Activated CD4-positive, alpha-beta T cell treated with anti-CD3 and anti-CD28 coated beads for 48 hours (primary cell): ENCODE results near the gene LCE1C.
A peak's percentile ranks its signal among the peaks of the same experiment; 100 is the strongest.

ENCODE experiments used
- DNase-seq: peaks from one replicate; pipeline ENCODE4 v3.0.0-alpha.2; 2020

LCE1C gene, protein sequence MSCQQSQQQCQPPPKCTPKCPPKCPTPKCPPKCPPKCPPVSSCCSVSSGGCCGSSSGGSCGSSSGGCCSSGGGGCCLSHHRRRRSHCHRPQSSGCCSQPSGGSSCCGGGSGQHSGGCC

DNA sequence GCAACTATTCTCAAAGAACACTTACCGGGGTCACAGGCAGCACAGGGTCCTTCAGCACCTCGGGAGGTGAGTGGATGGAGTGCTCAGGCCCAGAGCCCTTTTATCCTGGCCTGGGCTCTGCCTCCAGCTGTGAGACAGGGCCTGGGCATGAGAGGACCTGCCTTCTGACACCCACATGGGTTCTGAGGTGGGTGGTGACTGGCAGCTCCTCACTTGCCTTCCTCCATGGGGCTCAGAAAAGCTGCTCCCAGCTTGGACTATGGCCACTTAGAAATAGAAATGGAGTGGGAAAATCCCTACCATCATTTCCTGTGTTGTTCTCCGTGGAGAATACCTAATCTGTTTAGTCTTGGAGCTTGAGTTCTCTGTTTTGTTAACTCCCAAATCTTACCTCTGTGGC is at the start of gene LCE1C:
Gene LCE1C, minus strand, starts transcription at position 76 of the 400 bp plus-strand sequence. CDS start 1,173 bp downstream, outside the sequence.
- no peak for DNase-seq

DNA sequence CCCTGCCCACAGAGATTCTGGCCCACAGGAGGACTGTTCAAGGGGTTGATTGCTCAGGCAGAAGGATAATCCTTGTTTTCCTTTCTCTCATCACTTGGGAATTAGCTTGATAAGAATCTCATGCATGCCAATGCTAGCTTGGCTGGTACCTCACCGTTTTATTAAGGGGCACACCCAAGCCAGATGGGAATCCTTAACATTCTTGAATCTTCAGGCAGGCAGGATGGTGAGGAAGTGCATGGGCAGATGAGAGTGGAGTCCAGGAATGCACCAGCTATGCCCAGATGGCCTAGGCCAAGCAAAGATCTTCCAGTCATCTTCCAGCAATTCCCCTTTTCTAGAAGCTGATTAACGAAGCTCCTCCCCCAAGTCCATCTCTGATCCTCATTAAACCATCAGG is 49.2 kb upstream of the LCE1C start:
- DNase-seq = no peak

GRCh38 chr1:152842556-152842955 is 36.1 kb upstream of the LCE1C start, which contains the start of gene LCE6A:
Gene LCE6A, plus strand, starts transcription at chr1:152842856. Its CDS starts 665 bp downstream, at chr1:152843521.
- DNase-seq = no peak

- DNase-seq = no peak
These were observed 30.4 kb upstream of the LCE1C start for GRCh38 chr1:152836870-152837269.

DNA sequence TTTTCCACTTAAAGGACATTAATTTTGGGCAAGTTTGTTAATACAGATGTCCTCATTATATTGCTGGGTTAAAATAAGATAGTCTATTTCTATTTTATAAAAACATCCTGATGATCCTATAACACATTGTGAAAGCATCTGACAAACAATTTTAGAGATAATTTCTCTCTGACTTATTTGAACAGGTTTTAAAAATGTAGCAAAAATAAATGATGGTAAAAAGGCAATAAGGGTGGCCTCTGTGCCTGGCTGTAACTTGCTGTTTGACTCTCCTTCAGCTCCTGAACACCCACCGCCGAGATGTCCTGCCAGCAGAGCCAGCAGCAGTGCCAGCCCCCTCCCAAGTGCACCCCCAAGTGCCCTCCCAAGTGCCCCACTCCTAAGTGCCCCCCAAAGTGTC is 20.7 kb upstream of the LCE1C start, which contains the start of gene LCE1A:
Gene LCE1A, plus strand, starts transcription at position 301 of the 400 bp plus-strand sequence. Its CDS starts 0 bp downstream, at position 301.
- DNase-seq = no peak

GRCh38 chr1:152824964-152825363 is 18.5 kb upstream of the LCE1C start:
- DNase-seq = no peak

GRCh38 chr1:152823294-152823693 is 16.8 kb upstream of the LCE1C start:
- no peak for DNase-seq

DNA sequence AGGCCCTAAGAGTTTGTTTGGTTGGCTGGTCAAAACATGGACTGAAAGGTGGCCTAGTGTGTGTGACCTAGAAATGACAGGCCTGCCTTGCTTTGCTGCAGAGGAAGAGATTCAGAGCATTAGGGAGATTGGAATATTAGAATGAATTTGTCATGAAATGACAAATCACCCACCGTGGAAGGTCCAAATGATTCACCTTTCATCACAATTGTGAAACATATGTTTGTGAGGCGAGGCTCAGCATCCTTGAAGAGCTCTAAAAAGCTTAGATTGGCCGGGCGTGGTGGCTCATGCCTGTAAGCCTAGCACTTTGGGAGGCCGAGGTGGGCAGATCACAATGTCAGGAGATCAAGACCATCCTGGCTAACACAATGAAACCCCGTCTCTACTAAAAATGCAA is 10.9 kb upstream of the LCE1C start:
- DNase-seq = no peak

DNA sequence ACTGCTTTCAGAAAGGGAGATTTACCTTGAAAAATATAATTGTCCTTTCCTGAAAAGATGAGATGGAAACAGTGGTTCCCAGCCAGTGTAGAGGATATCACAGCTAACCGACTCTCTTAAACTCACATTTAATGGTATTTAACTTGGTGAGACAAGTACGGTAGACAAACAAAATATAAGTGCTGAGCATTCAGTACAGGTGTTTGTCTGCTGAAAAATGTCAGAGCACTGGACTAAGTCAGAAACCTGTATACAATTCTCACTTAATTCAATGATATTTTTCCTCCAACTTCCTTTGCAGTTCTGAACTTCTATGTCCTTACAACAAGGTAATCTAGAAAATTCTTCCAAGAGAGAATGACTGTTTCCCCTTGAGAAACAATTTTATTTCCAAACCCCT is 5.2 kb upstream of the LCE1C start, which contains the start of gene LCE1B:
Gene LCE1B, plus strand, starts transcription at position 301 of the 400 bp plus-strand sequence. CDS start 476 bp downstream, outside the sequence.
- DNase-seq = no peak

- DNase-seq = no peak
These were observed 4.6 kb upstream of the LCE1C start for GRCh38 chr1:152811050-152811449.

GRCh38 chr1:152801333-152801732 is 5.1 kb downstream of the LCE1C start:
- DNase-seq = no peak

- no peak for DNase-seq
These were observed 10.0 kb downstream of the LCE1C start, which contains the start of gene LCE1D for GRCh38 chr1:152796421-152796820. Gene LCE1D, plus strand, starts transcription at chr1:152796721. Its CDS starts 1,074 bp downstream, at chr1:152797795.

- no peak for DNase-seq
These were observed 10.8 kb downstream of the LCE1C start for GRCh38 chr1:152795686-152796085.

- DNase-seq = no peak
These were observed 20.4 kb downstream of the LCE1C start, which contains the start of gene LCE1E for GRCh38 chr1:152786077-152786476. Gene LCE1E, plus strand, starts transcription at chr1:152786257. Its CDS starts 1,043 bp downstream, at chr1:152787300.

- DNase-seq = no peak
These were observed 23.4 kb downstream of the LCE1C start for GRCh38 chr1:152783095-152783494.

GRCh38 chr1:152777510-152778137 is 28.8 kb downstream of the LCE1C start:
- DNase-seq = peak; percentile 15

- DNase-seq = no peak
These were observed 30.1 kb downstream of the LCE1C start for GRCh38 chr1:152776361-152776760.

DNA sequence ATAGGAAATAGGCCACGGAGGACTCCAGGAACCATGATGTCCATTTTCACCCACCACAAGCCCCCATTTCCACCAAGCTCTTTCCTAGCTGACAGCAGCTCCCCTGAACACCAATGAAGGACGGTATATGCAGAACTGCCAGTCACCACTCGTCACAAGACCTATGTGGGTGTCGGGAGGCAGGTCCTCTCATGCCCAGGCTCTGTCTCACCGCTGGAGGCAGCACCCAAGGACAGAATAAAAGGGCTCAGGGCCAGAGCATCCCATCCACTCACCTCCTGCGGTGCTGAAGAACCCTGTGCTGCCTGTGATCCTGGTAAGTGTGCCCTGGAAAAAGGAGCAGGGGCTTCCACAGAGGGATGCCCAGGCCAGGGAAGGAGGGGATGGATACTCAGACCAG is 31.6 kb downstream of the LCE1C start, which contains the start of gene LCE1F:
Gene LCE1F, plus strand, starts transcription at position 266 of the 400 bp plus-strand sequence. CDS start 1,232 bp downstream, outside the sequence.
- DNase-seq = no peak

DNA sequence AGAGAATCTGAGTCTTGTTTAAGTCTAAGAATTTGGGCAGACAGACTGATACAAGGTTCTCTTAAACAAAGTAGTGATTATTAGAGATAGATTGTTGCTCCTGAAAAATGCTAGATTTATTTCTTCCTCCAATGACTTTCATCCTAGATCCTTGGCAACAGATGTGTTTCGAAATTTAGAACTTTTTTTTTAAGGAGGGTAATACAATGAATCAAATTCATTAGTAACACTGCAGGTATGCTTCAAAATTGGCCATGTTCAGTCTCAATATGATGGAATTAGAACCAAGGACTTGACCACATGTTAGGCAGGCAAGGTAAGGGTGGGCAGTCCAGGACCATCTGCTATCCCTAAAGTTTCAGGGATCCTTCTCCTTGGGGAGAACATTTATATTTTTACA is 36.0 kb downstream of the LCE1C start:
- DNase-seq = no peak

GRCh38 chr1:152768847-152769533 is 37.5 kb downstream of the LCE1C start:
- no peak for DNase-seq

GRCh38 chr1:152761609-152762213 is 44.7 kb downstream of the LCE1C start:
- DNase-seq = no peak

- no peak for DNase-seq
These were observed 45.8 kb downstream of the LCE1C start for GRCh38 chr1:152760551-152761190.
